HG03095 (cell line): Measurements from ENCODE around the gene CPT1B.
"Not testable (repeated sequence)": the region's sequence is repeated elsewhere in the genome, so short reads cannot be mapped to it uniquely, and the experiment has no call there.

Experiments used
- ATAC-seq: cut with Tn5 transposase; IDR thresholded peaks from one replicate; pipeline ENCODE4 v1.9.1; 2021; ENCODE audit warnings: moderate library complexity; ENCODE audit not compliant: unreplicated experiment

The CPT1B gene

GRCh38 chr22:50610041-50610451 lies 31.8 kb upstream of the CPT1B start:
- no peak for ATAC-seq

GRCh38 chr22:50609599-50609998 lies 31.4 kb upstream of the CPT1B start:
- ATAC-seq, result no peak

- ATAC-seq, result no peak
Observed at GRCh38 chr22:50608996-50609395, 30.8 kb upstream of the CPT1B start.

GRCh38 chr22:50608058-50608840 lies 30.0 kb upstream of the CPT1B start:
- not testable (repeated sequence) for ATAC-seq

GRCh38 chr22:50607659-50608020 lies 29.4 kb upstream of the CPT1B start:
- no peak for ATAC-seq

GRCh38 chr22:50606946-50607658 lies 28.9 kb upstream of the CPT1B start:
- ATAC-seq, result no peak

- no peak for ATAC-seq
Observed at GRCh38 chr22:50606165-50606945, 28.1 kb upstream of the CPT1B start.

GRCh38 chr22:50605613-50606074 lies 27.4 kb upstream of the CPT1B start:
- ATAC-seq, result no peak

- no peak for ATAC-seq
Observed at GRCh38 chr22:50605002-50605612, 26.9 kb upstream of the CPT1B start.

- ATAC-seq, result no peak
Observed at GRCh38 chr22:50604256-50605001, 26.2 kb upstream of the CPT1B start.

GRCh38 chr22:50603511-50604255 lies 25.5 kb upstream of the CPT1B start:
- no peak for ATAC-seq

GRCh38 chr22:50602338-50602700 lies 24.1 kb upstream of the CPT1B start:
- ATAC-seq, result no peak

- no peak for ATAC-seq
Observed at GRCh38 chr22:50601669-50602337, 23.6 kb upstream of the CPT1B start.

GRCh38 chr22:50600967-50601668 lies 22.9 kb upstream of the CPT1B start:
- ATAC-seq, result no peak

GRCh38 chr22:50600538-50600937 lies 22.3 kb upstream of the CPT1B start, which contains the start of gene MAPK8IP2:
Gene MAPK8IP2 (plus strand): TSS chr22:50600793. CDS start chr22:50600819, 26 bp downstream.
- no peak for ATAC-seq

- no peak for ATAC-seq
Observed at GRCh38 chr22:50599816-50600455, 21.7 kb upstream of the CPT1B start.

GRCh38 chr22:50597097-50597496 lies 18.9 kb upstream of the CPT1B start:
- ATAC-seq, result no peak

GRCh38 chr22:50595189-50595588 lies 17.0 kb upstream of the CPT1B start:
- no peak for ATAC-seq
